NT2/D1 (cell line): Measurements from ENCODE around the gene SLC43A3.

Experiments
- DNase-seq: peaks from one replicate; pipeline ENCODE4 v3.0.0-alpha.2; 2011; ENCODE audit warnings: low read depth, low spot score
- H3K27me3 ChIP-seq: 2 replicates; pipeline ENCODE4 v1.6.0; 2011; ENCODE audit warnings: mild to moderate bottlenecking; ENCODE audit not compliant: insufficient read length, insufficient read depth
- H3K36me3 ChIP-seq: 2 replicates; pipeline ENCODE4 v1.6.1; 2011; ENCODE audit warnings: mild to moderate bottlenecking, low read length, mixed read lengths; ENCODE audit not compliant: insufficient read depth, insufficient read length
- H3K4me1 ChIP-seq: 2 replicates; pipeline ENCODE4 v1.5.1; 2011; ENCODE audit not compliant: insufficient read depth, insufficient read length
- H3K4me3 ChIP-seq: 2 replicates; pipeline ENCODE4 v1.5.1; 2011; ENCODE audit warnings: low read depth; ENCODE audit not compliant: insufficient read length
- H3K9ac ChIP-seq: 2 replicates; pipeline ENCODE4 v1.6.0; 2011; ENCODE audit warnings: low read depth; ENCODE audit not compliant: insufficient read length
- H3K9me3 ChIP-seq: 2 replicates; pipeline ENCODE4 v1.5.1; 2011; ENCODE audit warnings: mild to moderate bottlenecking, low read length; ENCODE audit not compliant: insufficient read depth
- SUZ12 ChIP-seq: IDR thresholded peaks from 2 replicates; pipeline ENCODE4 v1.6.1; 2011; ENCODE audit not compliant: insufficient read length, insufficient read depth; ENCODE audit errors: extremely low read depth
- YY1 ChIP-seq: IDR thresholded peaks from 2 replicates; pipeline ENCODE4 v1.6.1; 2011; ENCODE audit not compliant: insufficient read length, insufficient read depth
- ZNF274 ChIP-seq: IDR thresholded peaks from 2 replicates; pipeline ENCODE4 v1.6.1; 2011; ENCODE audit warnings: mild to moderate bottlenecking, low read depth, low read length

SLC43A3 gene

GRCh38 chr11:57417056-57417455 lies 9.9 kb downstream of the SLC43A3 start:
- TF ChIP-seq SUZ12 (no peak), YY1 (no peak), ZNF274 (no peak)
- H3K27me3 ChIP-seq = no peaks in the 10 kb centered on the region
- no peak overlapping the region for H3K9ac ChIP-seq
- H3K4me1 ChIP-seq = no peaks in the 10 kb centered on the region
- peaks cover 79% of the 10 kb centered on the region for H3K36me3 ChIP-seq
- H3K4me3 ChIP-seq = no peak overlapping the region
- H3K9me3 ChIP-seq = no peaks in the 10 kb centered on the region
- DNase-seq = no peak

GRCh38 chr11:57416436-57416835 lies 10.5 kb downstream of the SLC43A3 start:
- no peak overlapping the region for H3K9ac ChIP-seq
- peaks cover 74% of the 10 kb centered on the region for H3K36me3 ChIP-seq
- TF ChIP-seq YY1 (no peak), ZNF274 (no peak), SUZ12 (no peak)
- no peak for DNase-seq
- no peak overlapping the region for H3K4me3 ChIP-seq
- no peaks in the 10 kb centered on the region for H3K9me3 ChIP-seq
- no peaks in the 10 kb centered on the region for H3K4me1 ChIP-seq
- H3K27me3 ChIP-seq = no peaks in the 10 kb centered on the region

- H3K36me3 ChIP-seq = peaks cover 67% of the 10 kb centered on the region
- H3K9me3 ChIP-seq = no peaks in the 10 kb centered on the region
- H3K9ac ChIP-seq = no peak overlapping the region
- TF ChIP-seq YY1 (no peak), ZNF274 (no peak), SUZ12 (no peak)
- H3K4me3 ChIP-seq = no peak overlapping the region
- no peaks in the 10 kb centered on the region for H3K4me1 ChIP-seq
- H3K27me3 ChIP-seq = no peaks in the 10 kb centered on the region
- no peak for DNase-seq
Observed at GRCh38 chr11:57414612-57415212, 12.2 kb downstream of the SLC43A3 start.

DNA sequence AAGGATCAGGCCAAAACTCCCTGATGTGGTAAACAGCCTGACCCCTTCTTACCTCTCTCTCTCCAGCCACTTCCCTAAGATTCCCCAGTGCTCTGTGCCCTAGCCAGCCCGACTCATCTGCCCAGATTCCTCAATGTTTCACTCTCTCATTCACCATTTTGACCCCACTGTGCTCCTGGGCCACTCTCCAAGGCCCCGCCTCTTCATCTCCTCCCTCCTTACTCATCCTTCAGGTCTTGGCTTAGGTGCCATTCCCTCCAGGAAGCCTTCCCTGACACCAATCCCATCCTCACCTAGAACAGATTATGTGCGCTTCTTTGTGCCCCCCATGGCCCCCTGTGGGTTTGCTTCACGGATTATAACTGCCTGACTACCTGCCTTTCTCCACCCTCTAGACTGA lies 13.2 kb downstream of the SLC43A3 start:
- Histone ChIP-seq H3K36me3 (peaks cover 72% of the 10 kb centered on the region), H3K4me3 (no peak overlapping the region), H3K4me1 (no peaks in the 10 kb centered on the region), H3K9ac (no peak overlapping the region), H3K9me3 (no peaks in the 10 kb centered on the region), H3K27me3 (no peaks in the 10 kb centered on the region)
- DNase-seq = no peak
- TF ChIP-seq ZNF274 (no peak), YY1 (no peak), SUZ12 (no peak)

GRCh38 chr11:57410287-57410686 lies 16.6 kb downstream of the SLC43A3 start:
- Histone ChIP-seq H3K4me1 (peaks cover 5% of the 10 kb centered on the region), H3K9ac (no peak overlapping the region), H3K9me3 (no peaks in the 10 kb centered on the region), H3K27me3 (no peaks in the 10 kb centered on the region), H3K4me3 (no peak overlapping the region), H3K36me3 (peaks cover 63% of the 10 kb centered on the region)
- no peak for TF ChIP-seq ZNF274
- TF ChIP-seq YY1 = no peak
- no peak for TF ChIP-seq SUZ12
- no peak for DNase-seq

GRCh38 chr11:57409321-57410100 lies 17.4 kb downstream of the SLC43A3 start:
- Histone ChIP-seq H3K36me3 (peaks cover 56% of the 10 kb centered on the region), H3K9me3 (no peaks in the 10 kb centered on the region), H3K27me3 (no peaks in the 10 kb centered on the region), H3K9ac (no peak overlapping the region), H3K4me1 (peaks cover 5% of the 10 kb centered on the region), H3K4me3 (no peak overlapping the region)
- TF ChIP-seq ZNF274 (no peak), YY1 (no peak), SUZ12 (no peak)
- DNase-seq = no peak

GRCh38 chr11:57408771-57409170 lies 18.1 kb downstream of the SLC43A3 start:
- H3K9me3 ChIP-seq = no peaks in the 10 kb centered on the region
- TF ChIP-seq SUZ12 (no peak), YY1 (no peak), ZNF274 (no peak)
- H3K4me1 ChIP-seq = peaks cover 5% of the 10 kb centered on the region
- no peaks in the 10 kb centered on the region for H3K27me3 ChIP-seq
- H3K36me3 ChIP-seq = peaks cover 48% of the 10 kb centered on the region
- H3K4me3 ChIP-seq = no peak overlapping the region
- DNase-seq = no peak
- H3K9ac ChIP-seq = no peak overlapping the region
